Activated gamma-delta T cell (primary cell): ENCODE measurements around the gene PRICKLE2.

Experiments used
- DNase-seq: peaks from one replicate; lab custom pipeline; 2025; lab: John Stamatoyannopoulos, UW

Gene PRICKLE2

GRCh38 chr3:64253689-64254088, 28.4 kb upstream of the PRICKLE2 start:
- DNase-seq, result no peak

DNA sequence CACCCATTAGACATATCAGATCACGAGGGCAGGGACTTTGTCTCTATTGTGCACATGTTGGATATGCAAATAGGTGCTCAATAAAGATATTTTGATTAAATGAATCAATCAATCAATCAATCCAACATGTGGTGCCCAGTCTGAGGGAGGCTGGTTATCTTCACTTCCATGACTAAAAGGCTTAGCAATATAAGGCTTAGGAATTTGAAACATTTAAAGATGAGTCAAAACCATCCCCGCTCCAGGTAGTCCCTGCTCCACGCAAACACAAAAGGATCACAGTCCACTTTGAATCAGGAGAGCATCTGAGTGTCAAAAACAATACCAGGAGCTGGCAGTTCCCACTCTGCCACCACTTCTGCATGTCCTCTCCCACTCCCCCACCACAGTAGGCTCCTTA, 25.8 kb upstream of the PRICKLE2 start:
- no peak for DNase-seq

GRCh38 chr3:64247991-64248646, 22.9 kb upstream of the PRICKLE2 start:
- no peak for DNase-seq

DNA sequence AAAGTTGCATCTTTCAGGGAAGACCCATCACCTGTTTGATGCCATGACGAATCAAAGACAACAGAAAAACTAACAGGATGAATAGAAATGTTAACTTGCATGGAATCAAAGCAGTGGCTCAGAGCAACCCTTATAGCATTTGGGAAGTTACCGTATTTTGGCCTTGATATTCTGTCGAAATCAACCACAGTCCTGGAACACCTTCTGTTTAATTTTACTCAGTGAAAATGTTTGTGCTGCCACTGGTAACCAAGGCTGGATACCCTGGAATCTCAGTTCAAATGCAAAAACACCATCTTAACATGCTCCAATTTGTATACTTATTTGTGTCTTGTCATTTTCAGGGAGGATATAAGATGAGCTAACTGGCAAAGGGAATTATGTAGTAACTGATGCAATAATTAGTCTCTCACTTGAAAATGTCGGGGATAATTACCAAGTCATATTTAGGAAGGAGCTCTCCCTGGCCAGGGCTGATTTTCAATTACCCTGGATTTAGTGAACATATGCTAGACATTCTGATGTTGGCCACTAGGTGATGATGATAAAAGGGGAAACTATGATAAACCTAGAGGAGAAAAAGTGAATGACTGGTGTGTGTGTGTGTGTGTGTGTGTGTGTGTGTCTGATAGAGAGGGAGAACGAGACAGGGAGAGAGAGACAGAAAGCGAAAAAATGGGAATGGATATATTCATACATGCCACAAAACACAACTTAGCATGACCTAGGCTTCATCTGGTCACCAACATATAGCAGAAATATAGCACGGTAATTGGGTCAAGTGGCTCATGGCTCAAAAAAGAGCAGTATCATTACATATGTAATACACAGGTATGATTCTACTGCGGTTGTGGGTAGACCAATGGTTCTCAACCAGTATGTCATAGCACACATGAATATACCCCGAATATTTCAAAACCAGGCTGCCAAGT, 19.0 kb upstream of the PRICKLE2 start:
- DNase-seq, result no peak

- no peak for DNase-seq
These were observed 17.2 kb upstream of the PRICKLE2 start for GRCh38 chr3:64242435-64242834.

GRCh38 chr3:64240959-64241358, 15.7 kb upstream of the PRICKLE2 start:
- no peak for DNase-seq

DNA sequence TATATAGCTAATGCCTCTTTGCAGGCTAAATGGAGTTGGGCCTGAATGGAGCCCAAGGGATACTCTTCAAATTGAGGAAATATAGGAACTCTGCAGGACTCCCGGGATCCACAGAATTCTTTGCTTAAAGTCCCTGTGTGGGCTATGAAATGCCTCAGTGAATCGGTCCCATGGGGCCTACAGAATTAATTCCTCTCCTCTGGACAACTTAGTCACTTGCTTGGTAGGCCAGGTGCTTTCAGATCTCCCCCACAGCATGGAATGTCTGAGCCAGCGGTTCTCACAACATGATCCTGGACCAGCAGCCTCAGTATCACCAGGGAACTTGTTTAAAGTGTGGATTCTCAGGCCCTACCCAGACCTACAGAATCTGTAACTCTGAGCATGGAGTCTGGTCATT, 15.1 kb upstream of the PRICKLE2 start:
- no peak for DNase-seq

- no peak for DNase-seq
These were observed 14.6 kb upstream of the PRICKLE2 start for GRCh38 chr3:64239841-64240240.

- DNase-seq, result no peak
These were observed 13.9 kb upstream of the PRICKLE2 start for GRCh38 chr3:64238971-64239667.

GRCh38 chr3:64237083-64237482, 11.8 kb upstream of the PRICKLE2 start:
- DNase-seq, result no peak

DNA sequence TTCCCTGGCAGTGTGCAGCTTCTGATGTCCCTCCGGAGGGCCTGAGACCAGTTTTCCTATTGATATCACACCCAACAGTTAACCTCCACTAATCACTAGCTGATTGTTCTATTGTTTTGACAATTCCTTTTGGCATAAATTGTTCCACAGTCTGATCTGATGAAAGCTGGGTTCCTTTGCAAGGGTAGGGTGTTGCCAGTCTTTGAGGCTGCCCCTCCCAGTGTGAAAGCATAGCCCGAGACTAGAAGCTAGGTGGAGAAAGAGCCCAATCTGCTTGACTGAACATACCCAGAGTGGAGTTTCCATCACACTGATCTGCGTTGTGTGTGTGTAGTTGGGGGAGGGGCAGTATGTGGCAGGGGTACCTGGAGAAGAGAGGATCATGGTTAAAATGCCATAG, 10.3 kb upstream of the PRICKLE2 start:
- no peak for DNase-seq

- DNase-seq, result no peak
These were observed 9.3 kb upstream of the PRICKLE2 start for GRCh38 chr3:64234571-64234970.

DNA sequence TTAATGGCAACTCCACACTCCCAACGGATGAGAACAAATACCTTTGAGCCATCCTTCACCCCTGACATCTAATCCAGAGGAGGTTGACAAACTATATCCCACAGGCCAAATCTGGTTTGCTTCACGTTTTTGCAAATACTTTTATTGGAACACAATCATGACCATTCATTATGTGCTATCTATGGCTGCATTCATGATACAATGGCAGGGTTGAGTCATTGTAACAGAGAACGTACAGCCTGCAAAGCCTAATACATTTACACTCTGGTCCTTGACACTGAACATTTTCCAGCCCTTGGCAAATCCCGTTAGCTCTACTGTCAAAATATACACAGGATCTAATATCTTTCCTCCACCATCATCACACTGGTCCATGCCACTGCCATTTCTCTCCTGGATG, 7.6 kb upstream of the PRICKLE2 start:
- no peak for DNase-seq

DNA sequence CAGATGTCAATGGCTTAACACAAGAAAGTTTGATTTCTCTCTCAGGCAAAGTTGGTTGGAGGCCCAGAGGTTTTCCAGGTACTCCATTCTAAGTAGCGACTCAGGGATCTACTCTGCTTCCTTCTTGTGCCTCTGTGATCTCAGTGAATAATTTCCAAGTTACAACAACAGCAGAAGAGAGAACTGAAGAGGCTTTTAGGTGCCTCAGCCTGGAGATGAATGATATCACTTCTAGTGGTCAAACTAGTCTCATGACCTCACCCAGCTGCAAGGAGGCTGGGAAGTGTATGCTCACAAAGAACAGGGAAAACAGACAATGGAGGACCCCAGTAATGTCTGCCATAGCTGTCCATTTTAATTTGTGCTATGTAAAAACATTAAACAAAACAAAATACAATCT, 4.6 kb upstream of the PRICKLE2 start:
- DNase-seq, result no peak

GRCh38 chr3:64228110-64228509, 2.8 kb upstream of the PRICKLE2 start:
- DNase-seq, result no peak

DNA sequence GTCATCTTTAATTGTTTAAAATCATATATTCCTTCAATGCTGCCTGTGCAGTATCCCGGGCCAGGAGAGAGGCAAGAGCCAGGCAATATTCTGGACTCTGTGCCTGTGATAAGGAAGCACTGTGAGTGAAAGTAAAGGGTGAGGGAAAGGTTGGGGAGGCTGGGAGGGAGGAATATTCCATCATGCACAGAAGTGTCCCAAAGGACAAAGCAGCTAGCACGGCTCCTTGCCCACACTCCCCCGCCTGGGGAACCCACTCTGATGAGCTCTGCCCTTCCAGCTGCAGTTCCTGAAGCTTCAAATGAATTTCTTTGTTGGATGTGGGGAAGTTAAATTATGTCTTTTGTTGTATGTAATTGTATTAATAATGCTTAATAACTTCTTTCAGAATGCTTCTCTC, 1.5 kb upstream of the PRICKLE2 start:
- no peak for DNase-seq

GRCh38 chr3:64225695-64226499, 631 bp upstream of the PRICKLE2 start:
- DNase-seq, result no peak

DNA sequence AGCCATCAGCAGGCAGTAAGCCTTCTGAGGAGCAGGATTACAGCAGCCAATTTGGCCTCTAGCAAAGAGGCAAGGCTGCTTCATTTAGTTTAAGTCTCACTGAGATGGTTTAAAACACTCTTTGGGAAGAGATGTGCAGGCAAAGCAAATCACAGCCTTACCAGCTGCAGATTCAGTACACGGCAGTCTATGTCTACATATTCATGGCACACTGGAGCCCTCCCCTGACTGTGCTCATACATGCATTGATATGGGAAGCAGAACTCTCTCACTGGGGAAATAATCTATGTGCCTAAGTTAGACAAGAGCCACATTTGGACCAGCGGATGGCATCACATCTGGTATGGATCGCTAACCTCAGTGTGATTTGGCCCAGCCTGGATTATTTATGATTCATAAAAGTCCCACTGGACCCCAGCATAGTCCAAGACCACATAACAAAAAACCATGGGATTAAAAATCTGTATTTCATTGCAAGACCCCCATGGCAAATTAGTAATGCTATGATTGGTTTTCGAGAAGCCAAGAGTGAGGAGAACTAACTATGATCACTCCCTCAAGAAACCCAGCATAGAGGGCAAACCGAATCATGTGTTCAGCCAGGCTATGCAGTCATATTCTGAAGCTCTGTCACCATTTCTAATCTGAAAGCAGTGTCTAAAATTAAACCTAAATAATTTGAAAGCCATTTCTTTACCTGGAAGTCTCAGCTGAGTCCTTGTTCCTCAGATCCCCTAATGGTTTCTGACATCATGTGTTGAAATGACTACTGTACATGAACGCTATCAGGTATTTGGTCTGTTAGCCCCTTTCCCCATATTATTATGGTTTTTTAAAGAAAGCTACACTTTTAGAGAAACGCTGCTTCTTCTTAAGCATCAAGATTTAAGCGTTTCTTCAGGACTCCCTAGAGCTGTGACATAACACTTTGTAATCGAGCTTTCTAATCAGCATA, 1.2 kb downstream of the PRICKLE2 start:
- no peak for DNase-seq

DNA sequence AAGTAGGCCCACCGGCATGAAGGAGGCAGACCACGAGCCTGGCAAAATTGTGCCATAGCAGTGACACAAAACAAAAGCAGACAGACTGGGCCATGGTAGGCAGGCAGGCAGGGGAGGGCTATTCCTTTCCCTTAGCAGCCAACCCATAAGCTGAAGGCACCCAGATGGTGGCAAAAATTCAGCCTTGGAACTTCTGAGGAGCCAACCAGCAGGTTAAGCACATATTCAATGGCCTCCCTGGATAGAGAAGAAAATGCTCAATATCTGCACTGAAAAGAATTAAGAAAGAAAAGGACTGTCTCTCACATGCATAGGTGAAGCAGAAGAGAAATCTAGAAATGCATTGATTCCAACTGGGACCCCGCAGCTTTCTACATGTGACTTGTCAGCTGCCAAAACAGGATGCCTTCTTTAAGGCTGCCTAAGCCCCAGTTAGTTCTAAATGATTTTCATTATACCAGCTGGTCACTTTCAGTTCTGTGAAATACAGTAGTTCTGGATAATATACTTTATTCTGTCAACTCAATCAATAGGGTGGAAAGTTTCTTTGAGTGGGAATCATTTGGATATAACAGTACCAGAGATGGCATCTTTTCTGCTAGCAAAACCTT, 2.7 kb downstream of the PRICKLE2 start:
- DNase-seq, result no peak

DNA sequence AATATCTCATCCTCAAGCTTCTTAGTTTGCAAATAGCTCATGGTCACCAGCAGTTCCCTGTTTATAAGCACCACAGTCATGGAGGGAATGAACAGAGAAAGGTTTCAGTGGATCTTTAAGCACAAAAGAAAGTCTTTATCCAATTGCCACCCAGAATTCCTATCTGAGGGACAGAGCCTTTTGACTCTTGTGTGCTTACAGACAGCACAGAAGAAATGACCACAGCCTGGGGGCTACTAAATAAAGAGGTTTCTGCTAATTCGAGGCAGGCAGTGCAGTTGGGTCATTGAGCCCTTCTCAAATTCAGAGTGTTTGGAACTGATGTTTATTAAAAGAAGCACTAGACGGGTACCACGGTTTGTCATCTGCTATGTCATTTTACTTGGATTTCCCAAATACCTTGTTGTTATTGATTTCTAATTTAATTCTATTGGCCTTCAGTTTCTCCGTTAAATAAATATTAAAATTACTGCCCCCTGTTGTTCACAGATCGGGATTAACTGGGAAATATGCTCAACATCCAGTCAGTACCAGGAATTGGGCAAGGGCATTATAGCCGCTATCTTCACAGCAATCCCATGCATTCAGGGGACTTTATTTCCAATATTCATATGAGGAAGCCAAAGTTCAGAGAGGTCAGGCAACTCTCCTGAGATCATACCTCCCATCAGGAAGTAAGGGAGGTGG, 3.6 kb downstream of the PRICKLE2 start:
- DNase-seq, result no peak
